Nephron progenitor cell (in vitro differentiated cells): ENCODE results near the gene PLRG1.

Experiments used
- DNase-seq: peaks from one replicate; pipeline ENCODE4 v3.0.0; 2021
- H3K27ac Mint-ChIP-seq: 2 replicates; pipeline ENCODE4 v1.8.0; 2021; ENCODE audit warnings: mild to moderate bottlenecking, moderate library complexity, mixed read lengths
- H3K27me3 Mint-ChIP-seq: 2 replicates; pipeline ENCODE4 v1.8.0; 2021; ENCODE audit warnings: mild to moderate bottlenecking, low read depth, mixed read lengths; ENCODE audit not compliant: poor library complexity
- H3K36me3 Mint-ChIP-seq: 2 replicates; pipeline ENCODE4 v1.8.0; 2021; ENCODE audit warnings: low read depth, mixed read lengths
- H3K4me1 Mint-ChIP-seq: 2 replicates; pipeline ENCODE4 v1.8.0; 2021; ENCODE audit warnings: mixed read lengths
- H3K4me3 Mint-ChIP-seq: 2 replicates; pipeline ENCODE4 v1.8.0; 2021; ENCODE audit warnings: mild to moderate bottlenecking, moderate library complexity, mixed read lengths
- H3K9me3 Mint-ChIP-seq: 2 replicates; pipeline ENCODE4 v1.8.0; 2021; ENCODE audit warnings: mild to moderate bottlenecking, moderate library complexity, mixed read lengths
- CTCF ChIP-seq: fragments of 200-600 bp; sonication (generic); IDR thresholded peaks from 2 replicates; pipeline ENCODE4 v1.5.0; 2021; ENCODE audit warnings: antibody characterized with exemption

PLRG1 gene

GRCh38 chr4:154485127-154485773 lies 65.0 kb downstream of the PLRG1 start:
- no peak for TF ChIP-seq CTCF
- no peaks in the 10 kb centered on the region for H3K27me3 Mint-ChIP-seq
- no peaks in the 10 kb centered on the region for H3K36me3 Mint-ChIP-seq
- no peak overlapping the region for H3K4me3 Mint-ChIP-seq
- H3K27ac Mint-ChIP-seq: no peak overlapping the region
- no peaks in the 10 kb centered on the region for H3K4me1 Mint-ChIP-seq
- H3K9me3 Mint-ChIP-seq: peaks cover 9% of the 10 kb centered on the region
- DNase-seq: no peak
